ENCODE data around the gene AP1M1. TPM values are rescaled to one million over a fixed set of nuclear protein-coding genes. Genes with fewer than 3 reads are reported as not detected.

Gene AP1M1
- 80.8 and 81.6 TPM in 2 replicates for total RNA-seq (2014; rRNA removed; shearing (Covaris generic); ENCODE audit: low replicate concordance)

- in situ Hi-C loops (cut with HindIII; ENCODE audit: low pct_unique_long_range_greater_than_20kb, low sequenced_read_pairs) = no loop called here
- peak; percentile 95 for DNase-seq (ENCODE audit: low read depth)
These were observed at the start of gene AP1M1 for GRCh38 chr19:16197622-16198369. TSS of gene AP1M1 (plus strand) at chr19:16197911. CDS start at chr19:16198027, 116 bp downstream.

GRCh38 chr19:16148443-16149229 is 49.1 kb upstream of the AP1M1 start:
- in situ Hi-C loops (cut with HindIII; ENCODE audit: low pct_unique_long_range_greater_than_20kb, low sequenced_read_pairs) = no loop called here

GRCh38 chr19:16153582-16154336 is 44.0 kb upstream of the AP1M1 start:
- in situ Hi-C loops (cut with HindIII; ENCODE audit: low pct_unique_long_range_greater_than_20kb, low sequenced_read_pairs) = no loop called here
- DNase-seq (ENCODE audit: low read depth) = peak; percentile 71

More at GRCh38 chr19:16148443-16149229, 49.1 kb upstream of the AP1M1 start:
- DNase-seq (ENCODE audit: low read depth) = no peak

GRCh38 chr19:16154557-16154956 is 43.2 kb upstream of the AP1M1 start:
- no peak for DNase-seq (ENCODE audit: low read depth)
- in situ Hi-C loops (cut with HindIII; ENCODE audit: low pct_unique_long_range_greater_than_20kb, low sequenced_read_pairs) = no loop called here

GRCh38 chr19:16155128-16155527 is 42.6 kb upstream of the AP1M1 start:
- in situ Hi-C loops (cut with HindIII; ENCODE audit: low pct_unique_long_range_greater_than_20kb, low sequenced_read_pairs) = no loop called here
- DNase-seq (ENCODE audit: low read depth) = no peak

GRCh38 chr19:16156904-16157303 is 40.8 kb upstream of the AP1M1 start:
- in situ Hi-C loops (cut with HindIII; ENCODE audit: low pct_unique_long_range_greater_than_20kb, low sequenced_read_pairs) = no loop called here
- no peak for DNase-seq (ENCODE audit: low read depth)

- DNase-seq (ENCODE audit: low read depth) = no peak
- in situ Hi-C loops (cut with HindIII; ENCODE audit: low pct_unique_long_range_greater_than_20kb, low sequenced_read_pairs) = no loop called here
These were observed 40.1 kb upstream of the AP1M1 start for GRCh38 chr19:16157601-16158000.

- no peak for DNase-seq (ENCODE audit: low read depth)
- in situ Hi-C loops (cut with HindIII; ENCODE audit: low pct_unique_long_range_greater_than_20kb, low sequenced_read_pairs) = no loop called here
These were observed 38.1 kb upstream of the AP1M1 start for GRCh38 chr19:16159655-16160054.

- no peak for DNase-seq (ENCODE audit: low read depth)
- in situ Hi-C loops (cut with HindIII; ENCODE audit: low pct_unique_long_range_greater_than_20kb, low sequenced_read_pairs) = no loop called here
These were observed 37.2 kb upstream of the AP1M1 start for GRCh38 chr19:16160445-16160942.

- in situ Hi-C loops (cut with HindIII; ENCODE audit: low pct_unique_long_range_greater_than_20kb, low sequenced_read_pairs) = no loop called here
- peak; percentile 69 for DNase-seq (ENCODE audit: low read depth)
These were observed 36.7 kb upstream of the AP1M1 start for GRCh38 chr19:16160943-16161560.

GRCh38 chr19:16161840-16162239 is 35.9 kb upstream of the AP1M1 start:
- in situ Hi-C loops (cut with HindIII; ENCODE audit: low pct_unique_long_range_greater_than_20kb, low sequenced_read_pairs) = no loop called here
- peak; percentile 54 for DNase-seq (ENCODE audit: low read depth)

GRCh38 chr19:16164222-16164890 is 33.4 kb upstream of the AP1M1 start:
- in situ Hi-C loops (cut with HindIII; ENCODE audit: low pct_unique_long_range_greater_than_20kb, low sequenced_read_pairs) = no loop called here
- DNase-seq (ENCODE audit: low read depth) = no peak

GRCh38 chr19:16166417-16166816 is 31.3 kb upstream of the AP1M1 start:
- in situ Hi-C loops (cut with HindIII; ENCODE audit: low pct_unique_long_range_greater_than_20kb, low sequenced_read_pairs) = no loop called here
- no peak for DNase-seq (ENCODE audit: low read depth)

GRCh38 chr19:16167055-16167454 is 30.7 kb upstream of the AP1M1 start:
- in situ Hi-C loops (cut with HindIII; ENCODE audit: low pct_unique_long_range_greater_than_20kb, low sequenced_read_pairs) = no loop called here
- DNase-seq (ENCODE audit: low read depth) = no peak

GRCh38 chr19:16168465-16169081 is 29.1 kb upstream of the AP1M1 start:
- in situ Hi-C loops (cut with HindIII; ENCODE audit: low pct_unique_long_range_greater_than_20kb, low sequenced_read_pairs) = no loop called here
- DNase-seq (ENCODE audit: low read depth) = no peak

- no peak for DNase-seq (ENCODE audit: low read depth)
- in situ Hi-C loops (cut with HindIII; ENCODE audit: low pct_unique_long_range_greater_than_20kb, low sequenced_read_pairs) = no loop called here
These were observed 27.6 kb upstream of the AP1M1 start for GRCh38 chr19:16170134-16170533.

- no peak for DNase-seq (ENCODE audit: low read depth)
- in situ Hi-C loops (cut with HindIII; ENCODE audit: low pct_unique_long_range_greater_than_20kb, low sequenced_read_pairs) = no loop called here
These were observed 21.8 kb upstream of the AP1M1 start for GRCh38 chr19:16175954-16176353.
